HepG2 (cell line): ENCODE data around the gene CHID1. TPM values are rescaled to one million over a fixed set of nuclear protein-coding genes. Genes with fewer than 3 reads are reported as not detected.

Experiments
- ARNT2 ChIP-seq: sonication (generic); formaldehyde crosslinking; IDR thresholded peaks from 2 replicates; pipeline ENCODE4 v1.8.0; 2022; ENCODE audit warnings: mild to moderate bottlenecking, low read depth, missing genetic modification reagents, moderate library complexity
- CC2D1A ChIP-seq: sonication (generic); formaldehyde crosslinking; IDR thresholded peaks from 2 replicates; pipeline ENCODE4 v1.8.1; 2023; ENCODE audit warnings: mild to moderate bottlenecking, missing genetic modification reagents
- DR1 ChIP-seq: sonication (generic); formaldehyde crosslinking; IDR thresholded peaks from 2 replicates; pipeline ENCODE4 v1.8.0; 2021; ENCODE audit warnings: mild to moderate bottlenecking, missing genetic modification reagents, inconsistent platforms
- IRF2 ChIP-seq: IDR thresholded peaks from 2 replicates; pipeline ENCODE4 v1.6.1; 2018; ENCODE audit warnings: missing genetic modification reagents, missing compliant biosample characterization
- MTA3 ChIP-seq: sonication (generic); formaldehyde crosslinking; IDR thresholded peaks from 2 replicates; pipeline ENCODE4 v1.4.0; 2020; ENCODE audit warnings: missing genetic modification reagents
- SOX6 ChIP-seq, 2 experiments: fragments of 450-650 bp in 1 of 2; sonication (generic) in 1 of 2; formaldehyde crosslinking in 1 of 2; IDR thresholded peaks; 2 replicates each; pipeline versions ENCODE4 v1.4.0 to v1.6.1; 2017 to 2020; ENCODE audit warnings: antibody characterized with exemption in 1 of 2, mild to moderate bottlenecking in 1 of 2, missing genetic modification reagents in 1 of 2
- SP5 ChIP-seq: IDR thresholded peaks from 2 replicates; pipeline ENCODE4 v1.6.1; 2016; ENCODE audit warnings: low read depth, borderline replicate concordance
- ZBTB43 ChIP-seq: sonication (generic); formaldehyde crosslinking; conservative IDR thresholded peaks from 2 replicates; pipeline ENCODE4 v1.4.0; 2020; ENCODE audit warnings: missing genetic modification reagents
- ZNF18 ChIP-seq: sonication (generic); formaldehyde crosslinking; IDR thresholded peaks from 2 replicates; pipeline ENCODE4 v1.8.0; 2022; ENCODE audit warnings: mild to moderate bottlenecking, missing genetic modification reagents; ENCODE audit not compliant: insufficient replicate concordance
- polyA plus RNA-seq, 8 experiments: library from polyadenylated mRNA; depleted of rRNA in 3 of 8; stranded (reverse) in 7 of 8; unstranded in 1 of 8; fragments of >200 nt; fragmentation: Illumina TruSeq in 4 of 8; extraction: Trizol in 4 of 8; gene quantifications; 2 replicates each; pipeline versions ENCODE4 v1.2.1 to v1.2.3, GENCODE V29; 2011 to 2016; ENCODE audit warnings: low read depth in 4 of 8, missing spikeins in 1 of 8, mixed read lengths in 1 of 8; ENCODE audit not compliant: insufficient read depth in 1 of 8
- total RNA-seq, 5 experiments: library from RNA; depleted of rRNA; stranded (reverse); fragments of >200 nt; fragmentation: Illumina TruSeq; extraction: Trizol; gene quantifications; 2 replicates each; pipeline ENCODE4 v1.2.3, GENCODE V29; 2016; ENCODE audit warnings: low read depth in 1 of 5

CHID1 gene
- total and polyA plus RNA-seq, 2 of the 13 experiments (the other 11 are each of a cell fraction or from before 2014, with no cell fraction given) = 65.1 to 93.6 TPM

GRCh38 chr11:819943-820649, 90.5 kb downstream of the CHID1 start (continued):
- TF ChIP-seq SOX6 (IDR thresholded peaks at IDR 0.05) (no peak), SOX6 (CRISPR knock-in tag; IDR thresholded peaks at IDR 0.05) (no peak), SP5 (CRISPR knock-in tag) (peak; percentile 30; the same call in 1 of the 2 replicates), CC2D1A (CRISPR knock-in tag) (no peak), ZNF18 (CRISPR knock-in tag) (no peak), IRF2 (no peak), DR1 (no peak), ZBTB43 (CRISPR knock-in tag) (no peak), MTA3 (CRISPR knock-in tag) (no peak), ARNT2 (CRISPR knock-in tag) (no peak)
